ENCODE data around the gene PTPRG.

Gene PTPRG

GRCh38 chr3:61965770-61966131, 404.4 kb downstream of the PTPRG start:
- no peak for DNase-seq (ENCODE audit: low spot score)

- peak; percentile 16 for DNase-seq (ENCODE audit: low spot score)
These were observed 404.8 kb downstream of the PTPRG start for GRCh38 chr3:61966200-61966599.

GRCh38 chr3:61967019-61967418, 405.6 kb downstream of the PTPRG start:
- no peak for DNase-seq (ENCODE audit: low spot score)

- no peak for DNase-seq (ENCODE audit: low spot score)
These were observed 406.6 kb downstream of the PTPRG start for GRCh38 chr3:61967937-61968336.

- no peak for DNase-seq (ENCODE audit: low spot score)
These were observed 413.3 kb downstream of the PTPRG start for GRCh38 chr3:61974662-61975061.

GRCh38 chr3:61975199-61975598, 413.8 kb downstream of the PTPRG start:
- DNase-seq (ENCODE audit: low spot score): no peak

GRCh38 chr3:61975936-61976335, 414.6 kb downstream of the PTPRG start:
- no peak for DNase-seq (ENCODE audit: low spot score)

- DNase-seq (ENCODE audit: low spot score): no peak
These were observed 417.4 kb downstream of the PTPRG start for GRCh38 chr3:61978460-61979419.

- no peak for DNase-seq (ENCODE audit: low spot score)
These were observed 418.3 kb downstream of the PTPRG start for GRCh38 chr3:61979638-61980037.

- no peak for DNase-seq (ENCODE audit: low spot score)
These were observed 418.7 kb downstream of the PTPRG start for GRCh38 chr3:61980041-61980440.

- no peak for DNase-seq (ENCODE audit: low spot score)
These were observed 419.7 kb downstream of the PTPRG start for GRCh38 chr3:61981060-61981459.

- no peak for DNase-seq (ENCODE audit: low spot score)
These were observed 422.1 kb downstream of the PTPRG start for GRCh38 chr3:61983479-61983878.

- no peak for DNase-seq (ENCODE audit: low spot score)
These were observed 423.6 kb downstream of the PTPRG start for GRCh38 chr3:61985020-61985419.

- no peak for DNase-seq (ENCODE audit: low spot score)
These were observed 425.1 kb downstream of the PTPRG start for GRCh38 chr3:61986473-61986872.

- no peak for DNase-seq (ENCODE audit: low spot score)
These were observed 428.3 kb downstream of the PTPRG start for GRCh38 chr3:61989681-61990080.

GRCh38 chr3:61990327-61991027, 429.1 kb downstream of the PTPRG start:
- no peak for DNase-seq (ENCODE audit: low spot score)

- DNase-seq (ENCODE audit: low spot score): no peak
These were observed 430.3 kb downstream of the PTPRG start for GRCh38 chr3:61991706-61992105.

- DNase-seq (ENCODE audit: low spot score): no peak
These were observed 435.0 kb downstream of the PTPRG start for GRCh38 chr3:61996366-61996765.

GRCh38 chr3:61997101-61997500, 435.7 kb downstream of the PTPRG start:
- DNase-seq (ENCODE audit: low spot score): no peak

- DNase-seq (ENCODE audit: low spot score): no peak
These were observed 442.5 kb downstream of the PTPRG start for GRCh38 chr3:62003835-62004234.

GRCh38 chr3:62007036-62007435, 445.7 kb downstream of the PTPRG start:
- no peak for DNase-seq (ENCODE audit: low spot score)

- no peak for DNase-seq (ENCODE audit: low spot score)
These were observed 449.6 kb downstream of the PTPRG start for GRCh38 chr3:62010989-62011388.

GRCh38 chr3:62011666-62012065, 450.3 kb downstream of the PTPRG start:
- DNase-seq (ENCODE audit: low spot score): no peak

Data from SW480 (cell line).